ENCODE measurements around the gene PCDHGB1. TPM values are rescaled to one million over a fixed set of nuclear protein-coding genes. Genes with fewer than 3 reads are reported as not detected.
"Not testable (repeated sequence)": the region's sequence is repeated elsewhere in the genome, so short reads cannot be mapped to it uniquely, and the experiment has no call there.

The PCDHGB1 gene
- total RNA-seq, 1 donor from 2014 or later = 8.7 TPM

GRCh38 chr5:141345327-141345726, 4.6 kb upstream of the PCDHGB1 start:
- no peak for DNase-seq (ENCODE audit: low read depth)

DNA sequence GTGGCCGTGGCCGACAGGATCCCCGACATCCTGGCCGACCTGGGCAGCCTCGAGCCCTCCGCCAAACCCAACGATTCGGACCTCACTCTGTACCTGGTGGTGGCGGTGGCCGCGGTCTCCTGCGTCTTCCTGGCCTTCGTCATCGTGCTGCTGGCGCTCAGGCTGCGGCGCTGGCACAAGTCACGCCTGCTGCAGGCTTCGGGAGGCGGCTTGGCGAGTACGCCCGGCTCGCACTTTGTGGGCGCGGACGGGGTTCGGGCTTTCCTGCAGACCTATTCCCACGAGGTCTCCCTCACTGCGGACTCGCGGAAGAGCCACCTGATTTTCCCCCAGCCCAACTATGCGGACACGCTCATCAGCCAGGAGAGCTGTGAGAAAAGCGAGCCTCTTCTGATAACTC, 3.9 kb upstream of the PCDHGB1 start:
- DNase-seq (ENCODE audit: low read depth) = not testable (repeated sequence)

DNA sequence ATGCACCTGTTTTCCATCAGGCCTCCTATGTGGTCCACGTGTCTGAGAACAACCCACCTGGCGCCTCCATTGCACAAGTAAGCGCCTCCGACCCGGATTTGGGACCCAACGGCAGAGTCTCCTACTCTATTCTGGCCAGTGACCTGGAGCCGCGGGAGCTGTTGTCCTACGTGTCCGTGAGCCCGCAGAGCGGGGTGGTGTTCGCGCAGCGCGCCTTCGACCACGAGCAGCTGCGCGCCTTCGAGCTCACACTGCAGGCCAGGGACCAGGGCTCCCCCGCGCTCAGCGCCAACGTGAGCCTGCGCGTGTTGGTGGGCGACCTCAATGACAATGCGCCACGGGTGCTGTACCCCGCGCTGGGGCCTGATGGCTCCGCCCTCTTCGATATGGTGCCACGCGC, 1.7 kb downstream of the PCDHGB1 start:
- DNase-seq (ENCODE audit: low read depth) = no peak

GRCh38 chr5:141354900-141355469, 5.1 kb downstream of the PCDHGB1 start, which contains the start of gene PCDHGA4:
Gene PCDHGA4 (plus strand): TSS chr5:141355021. CDS start chr5:141355108, 87 bp downstream.
- no peak for DNase-seq (ENCODE audit: low read depth)

DNA sequence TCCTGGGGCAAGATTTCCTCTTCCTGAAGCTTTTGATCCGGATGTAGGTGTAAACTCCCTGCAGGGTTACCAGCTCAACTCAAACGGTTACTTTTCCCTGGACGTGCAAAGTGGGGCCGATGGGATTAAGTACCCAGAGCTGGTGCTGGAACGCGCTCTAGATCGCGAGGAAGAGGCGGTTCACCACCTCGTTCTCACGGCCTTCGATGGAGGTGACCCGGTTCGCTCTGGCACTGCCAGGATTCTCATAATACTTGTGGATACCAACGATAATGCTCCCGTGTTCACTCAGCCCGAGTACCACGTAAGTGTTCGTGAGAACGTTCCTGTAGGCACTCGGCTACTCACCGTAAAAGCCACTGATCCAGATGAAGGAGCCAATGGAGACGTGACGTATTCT, 5.7 kb downstream of the PCDHGB1 start:
- no peak for DNase-seq (ENCODE audit: low read depth)

- no peak for DNase-seq (ENCODE audit: low read depth)
Measured at GRCh38 chr5:141356133-141356532, 6.2 kb downstream of the PCDHGB1 start.

DNA sequence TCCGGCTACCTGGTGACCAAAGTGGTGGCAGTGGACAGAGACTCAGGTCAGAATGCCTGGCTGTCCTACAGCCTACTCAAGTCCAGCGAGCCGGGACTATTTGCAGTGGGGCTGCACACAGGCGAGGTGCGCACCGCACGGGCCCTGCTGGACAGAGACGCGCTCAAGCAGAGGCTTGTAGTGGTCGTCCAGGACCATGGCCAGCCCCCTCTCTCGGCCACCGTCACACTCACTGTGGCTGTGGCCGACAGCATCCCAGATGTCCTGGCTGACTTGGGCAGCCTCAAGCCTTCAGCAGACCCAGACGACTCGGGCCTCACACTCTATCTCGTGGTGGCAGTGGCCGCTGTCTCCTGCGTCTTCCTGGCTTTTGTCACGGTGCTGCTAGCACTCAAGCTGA, 7.1 kb downstream of the PCDHGB1 start:
- DNase-seq (ENCODE audit: low read depth) = no peak

DNA sequence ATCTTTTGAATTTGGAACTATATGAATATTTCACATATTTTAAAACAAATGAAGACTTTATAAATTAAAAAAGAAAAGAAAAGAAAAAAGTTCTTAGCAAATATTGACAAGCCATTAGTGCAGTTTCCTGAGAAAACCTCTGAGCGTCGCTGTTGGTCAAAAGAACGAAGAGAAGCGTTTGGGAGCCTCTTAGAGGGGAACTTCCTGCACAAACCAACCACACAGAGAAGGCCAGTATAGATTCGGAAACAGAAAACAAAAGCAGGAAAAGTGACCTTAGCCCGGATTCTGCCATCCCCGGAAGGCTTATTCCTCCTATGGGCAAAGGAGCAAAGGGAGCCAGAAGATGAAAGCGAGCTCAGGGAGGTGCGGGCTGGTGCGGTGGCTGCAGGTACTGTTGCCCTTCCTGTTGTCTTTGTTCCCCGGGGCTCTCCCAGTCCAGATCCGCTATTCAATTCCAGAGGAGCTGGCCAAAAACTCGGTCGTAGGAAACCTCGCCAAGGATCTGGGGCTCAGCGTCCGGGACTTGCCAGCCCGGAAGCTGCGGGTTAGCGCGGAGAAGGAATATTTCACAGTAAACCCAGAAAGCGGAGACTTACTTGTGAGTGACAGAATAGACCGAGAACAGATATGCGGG, 10.0 kb downstream of the PCDHGB1 start, which contains the start of gene PCDHGB2:
TSS of gene PCDHGB2 (plus strand) at position 205 of the 637 bp plus-strand sequence. CDS start at position 347, 142 bp downstream.
- peak; percentile 72 for DNase-seq (ENCODE audit: low read depth)

GRCh38 chr5:141360685-141361084, 10.8 kb downstream of the PCDHGB1 start:
- DNase-seq (ENCODE audit: low read depth) = no peak

- no peak for DNase-seq (ENCODE audit: low read depth)
Measured at GRCh38 chr5:141362719-141363118, 12.8 kb downstream of the PCDHGB1 start.

- DNase-seq (ENCODE audit: low read depth) = no peak
Measured at GRCh38 chr5:141363952-141364660, 14.2 kb downstream of the PCDHGB1 start, which contains the start of gene PCDHGA5. Gene PCDHGA5 (plus strand): TSS chr5:141364162. CDS start chr5:141364331, 169 bp downstream.

DNA sequence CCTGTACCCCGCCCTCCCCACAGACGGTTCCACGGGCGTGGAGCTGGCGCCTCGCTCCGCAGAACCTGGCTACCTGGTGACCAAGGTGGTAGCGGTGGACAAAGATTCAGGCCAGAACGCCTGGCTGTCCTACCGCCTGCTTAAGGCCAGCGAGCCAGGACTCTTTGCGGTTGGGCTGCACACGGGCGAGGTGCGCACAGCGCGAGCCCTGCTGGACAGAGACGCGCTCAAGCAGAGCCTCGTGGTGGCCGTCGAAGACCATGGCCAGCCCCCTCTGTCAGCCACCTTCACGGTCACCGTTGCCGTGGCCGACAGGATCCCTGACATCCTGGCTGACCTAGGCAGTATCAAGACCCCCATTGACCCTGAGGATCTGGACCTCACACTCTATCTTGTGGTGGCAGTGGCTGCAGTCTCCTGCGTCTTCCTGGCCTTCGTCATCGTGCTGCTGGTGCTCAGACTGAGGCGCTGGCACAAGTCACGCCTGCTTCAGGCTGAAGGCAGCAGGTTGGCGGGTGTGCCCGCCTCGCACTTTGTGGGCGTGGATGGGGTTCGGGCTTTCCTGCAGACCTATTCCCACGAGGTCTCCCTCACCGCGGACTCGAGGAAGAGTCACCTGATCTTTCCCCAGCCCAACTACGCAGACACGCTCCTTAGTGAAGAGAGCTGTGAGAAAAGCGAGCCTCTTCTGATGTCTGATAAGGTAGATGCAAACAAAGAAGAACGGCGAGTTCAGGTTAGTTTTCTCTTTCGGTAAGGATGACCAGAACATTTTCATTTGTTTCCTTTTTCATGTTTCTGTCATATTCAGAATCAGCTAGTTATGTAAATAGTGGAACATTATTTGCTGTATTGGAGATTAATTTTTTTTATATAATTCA, 16.4 kb downstream of the PCDHGB1 start:
- DNase-seq (ENCODE audit: low read depth) = no peak

DNA sequence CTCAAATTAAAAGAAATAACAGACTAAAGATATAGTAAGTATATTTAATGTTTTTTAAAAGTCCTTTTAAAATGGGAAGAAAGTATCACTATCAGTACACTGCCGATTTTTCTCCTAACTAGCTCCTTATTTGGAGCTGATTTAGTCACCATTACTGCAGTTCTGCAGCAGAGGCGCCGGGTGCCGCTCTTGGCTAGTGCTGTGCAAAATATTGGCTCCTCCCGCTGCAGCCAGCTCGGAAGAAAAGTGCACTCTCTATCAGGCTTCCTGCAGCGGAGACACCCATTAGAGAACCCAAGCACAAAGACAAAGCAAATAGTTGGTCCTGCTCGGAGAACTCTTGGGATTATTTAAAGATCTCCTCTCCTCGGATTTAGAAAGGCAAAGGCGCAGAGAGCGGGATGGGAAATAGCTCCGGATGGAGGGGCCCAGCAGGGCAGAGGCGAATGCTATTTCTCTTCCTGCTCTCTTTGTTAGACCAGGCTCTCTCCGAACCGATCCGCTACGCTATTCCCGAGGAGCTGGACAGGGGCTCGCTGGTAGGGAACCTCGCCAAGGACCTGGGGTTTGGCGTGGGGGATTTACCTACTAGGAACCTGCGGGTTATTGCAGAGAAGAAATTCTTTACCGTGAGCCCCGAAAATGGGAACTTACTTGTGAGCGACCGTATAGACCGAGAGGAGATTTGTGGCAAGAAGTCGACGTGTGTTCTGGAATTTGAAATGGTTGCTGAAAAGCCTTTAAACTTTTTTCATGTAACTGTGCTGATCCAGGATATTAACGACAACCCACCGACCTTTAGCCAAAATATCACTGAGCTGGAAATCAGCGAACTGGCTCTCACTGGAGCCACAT, 20.3 kb downstream of the PCDHGB1 start, which contains the start of gene PCDHGB3:
TSS of gene PCDHGB3 (plus strand) at position 249 of the 855 bp plus-strand sequence. CDS start at position 402, 153 bp downstream.
- DNase-seq (ENCODE audit: low read depth) = no peak

GRCh38 chr5:141371572-141372475, 21.9 kb downstream of the PCDHGB1 start:
- DNase-seq (ENCODE audit: low read depth) = no peak

DNA sequence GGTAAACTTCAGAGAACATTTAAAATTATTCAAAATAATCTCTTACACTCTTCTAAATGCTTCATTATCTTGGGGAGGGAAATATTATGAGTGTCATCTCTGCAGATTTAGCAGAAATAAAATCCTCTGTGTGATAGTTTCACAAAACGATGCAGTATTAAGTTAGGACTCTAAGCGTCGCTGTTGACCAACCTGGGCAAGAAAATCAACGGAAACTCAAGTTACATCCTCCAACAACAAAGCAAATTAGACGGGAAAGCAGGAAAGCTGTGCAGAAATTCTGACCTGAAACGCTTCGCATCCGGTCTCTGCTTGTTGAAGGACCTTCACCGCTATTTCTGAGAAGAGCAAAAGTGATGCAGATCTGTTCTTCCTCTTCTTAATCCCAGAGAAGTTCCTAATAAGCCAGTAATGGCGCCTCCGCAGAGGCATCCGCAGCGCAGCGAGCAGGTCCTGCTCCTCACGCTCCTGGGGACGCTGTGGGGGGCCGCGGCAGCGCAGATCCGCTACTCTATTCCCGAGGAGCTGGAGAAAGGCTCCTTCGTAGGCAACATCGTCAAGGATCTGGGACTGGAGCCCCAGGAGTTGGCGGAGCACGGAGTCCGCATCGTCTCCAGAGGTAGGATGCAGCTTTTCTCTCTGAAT, 23.9 kb downstream of the PCDHGB1 start, which contains the start of gene PCDHGA6:
TSS of gene PCDHGA6 (plus strand) at position 219 of the 645 bp plus-strand sequence. CDS start at position 412, 193 bp downstream.
- no peak for DNase-seq (ENCODE audit: low read depth)

- DNase-seq (ENCODE audit: low read depth) = no peak
Measured at GRCh38 chr5:141374627-141375026, 24.7 kb downstream of the PCDHGB1 start.

DNA sequence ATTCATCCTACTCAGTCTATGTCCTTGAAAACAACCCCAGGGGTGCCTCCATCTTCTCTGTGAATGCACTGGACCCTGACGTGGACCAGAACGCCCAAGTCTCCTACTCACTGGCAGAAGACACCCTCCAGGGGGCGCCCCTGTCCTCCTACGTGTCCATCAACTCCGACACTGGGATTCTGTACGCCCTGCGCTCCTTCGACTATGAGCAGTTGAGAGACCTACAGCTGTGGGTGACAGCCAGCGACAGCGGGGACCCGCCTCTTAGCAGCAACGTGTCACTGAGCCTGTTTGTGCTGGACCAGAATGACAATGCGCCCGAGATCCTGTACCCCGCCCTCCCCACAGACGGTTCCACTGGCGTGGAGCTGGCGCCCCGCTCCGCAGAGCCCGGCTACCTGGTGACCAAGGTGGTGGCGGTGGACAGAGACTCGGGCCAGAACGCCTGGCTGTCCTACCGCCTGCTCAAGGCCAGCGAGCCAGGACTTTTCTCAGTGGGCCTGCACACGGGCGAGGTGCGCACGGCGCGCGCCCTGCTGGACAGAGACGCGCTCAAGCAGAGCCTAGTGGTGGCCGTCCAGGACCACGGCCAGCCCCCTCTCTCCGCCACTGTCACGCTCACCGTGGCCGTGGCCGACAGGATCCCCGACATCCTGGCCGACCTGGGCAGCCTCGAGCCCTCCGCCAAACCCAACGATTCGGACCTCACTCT, 25.7 kb downstream of the PCDHGB1 start:
- not testable (repeated sequence) for DNase-seq (ENCODE audit: low read depth)

Data from myocyte (in vitro differentiated cells).